Thymus (tissue), 14 donors: ENCODE results near the gene SMIM36. TPM values are rescaled to one million over a fixed set of nuclear protein-coding genes. Genes with fewer than 3 reads are reported as not detected.
A peak's percentile ranks its signal among the peaks of the same experiment; 100 is the strongest.

Experiments used
- DNase-seq, 9 donors: peaks; one replicate each; pipeline ENCODE4 v3.0.0-alpha.2; 2013; ENCODE audit warnings: low spot score in 9 of 9, low read depth in 6 of 9, missing footprints in 1 of 9
- H3K27ac ChIP-seq, 2 donors: one replicate each; pipeline ENCODE4 v1.5.1; 2013; ENCODE audit warnings: control low read depth in 1 of 2, low read depth in 1 of 2, low read length in 1 of 2, mild to moderate bottlenecking in 1 of 2, moderate library complexity in 1 of 2
- H3K27me3 ChIP-seq, 2 donors: one replicate each; pipeline ENCODE4 v1.5.1; 2013; ENCODE audit warnings: low read length in 1 of 2; ENCODE audit not compliant: control insufficient read depth in 2 of 2, insufficient read depth in 1 of 2
- H3K36me3 ChIP-seq, 2 donors: one replicate each; pipeline ENCODE4 v1.5.1; 2013; ENCODE audit warnings: low read length in 1 of 2, mild to moderate bottlenecking in 1 of 2, moderate library complexity in 1 of 2; ENCODE audit not compliant: control insufficient read depth in 2 of 2, insufficient read depth in 2 of 2
- H3K4me1 ChIP-seq, 2 donors: one replicate each; pipeline ENCODE4 v1.5.1; 2013; ENCODE audit warnings: low read length in 2 of 2; ENCODE audit not compliant: control insufficient read depth in 2 of 2, insufficient read depth in 2 of 2
- H3K4me3 ChIP-seq, 2 donors: one replicate each; pipeline ENCODE4 v1.5.1; 2013; ENCODE audit warnings: low read length in 2 of 2, control low read depth in 1 of 2, mild to moderate bottlenecking in 1 of 2
- H3K9me3 ChIP-seq, 2 donors: one replicate each; pipeline ENCODE4 v1.5.1; 2013; ENCODE audit warnings: low read length in 1 of 2, mild to moderate bottlenecking in 1 of 2; ENCODE audit not compliant: control insufficient read depth in 2 of 2, insufficient read depth in 1 of 2
- WGBS: extraction: QIAGEN DNeasy Blood & Tissue Kit; methylation state at CpG from one replicate; pipeline ENCODE4 v1.1.7; 2013; 5-methylcytosine and 5-hydroxymethylcytosine counted together
- long read RNA-seq, 10 donors: transcript quantifications; one replicate each; lab custom pipeline, GENCODE V29; 2026
- polyA plus RNA-seq: library from polyadenylated mRNA; stranded (reverse); fragments of 200-250 nt; gene quantifications from one replicate; pipeline ENCODE4 v1.2.3, GENCODE V29; 2013
- total RNA-seq: library from RNA; stranded (reverse); fragments of 120-200 nt; gene quantifications from one replicate; pipeline ENCODE4 v1.2.4, GENCODE V29; 2013
- donor health status: healthy.

SMIM36 gene
- total RNA-seq (not detected), polyA plus RNA-seq (not detected)
- long read RNA-seq, donor 1: 0 reads
- long read RNA-seq, donor 2: 0 reads
- long read RNA-seq, donor 3: 0 reads
- long read RNA-seq, donor 4: 0 reads
- long read RNA-seq, donor 5: 0 reads
- long read RNA-seq, donor 6: 0 reads
- long read RNA-seq, donor 7: 0 reads
- long read RNA-seq, donor 8: 0 reads
- long read RNA-seq, donor 9: 0 reads
- long read RNA-seq, donor 10: 0 reads

- Histone ChIP-seq H3K4me3 (no peak within 1 kb of the TSS), H3K4me1 (no peaks in the 10 kb centered on the region), H3K36me3 (no peaks in the 10 kb centered on the region), H3K9me3 (no peaks in the 10 kb centered on the region), H3K27me3 (no peaks in the 10 kb centered on the region), H3K27ac (no peak within 1 kb of the TSS)
- 97% methylated on average over 18 of the region's 18 CpGs for WGBS
- no peak for DNase-seq
These were observed at the start of gene SMIM36 for GRCh38 chr17:55510986-55511721. Gene SMIM36 (minus strand): TSS chr17:55511452.

- Histone ChIP-seq H3K4me1 (no peaks in the 10 kb centered on the region), H3K36me3 (no peaks in the 10 kb centered on the region), H3K9me3 (no peaks in the 10 kb centered on the region), H3K27me3 (no peaks in the 10 kb centered on the region), H3K4me3 (no peak overlapping the region), H3K27ac (no peak overlapping the region)
- DNase-seq: no peak
- 93% methylated on average over 8 of the region's 8 CpGs for WGBS
These were observed 44.5 kb upstream of the SMIM36 start for GRCh38 chr17:55555772-55556171.

GRCh38 chr17:55549140-55549539, 37.9 kb upstream of the SMIM36 start:
- Histone ChIP-seq H3K4me1 (no peaks in the 10 kb centered on the region), H3K9me3 (no peaks in the 10 kb centered on the region), H3K4me3 (no peak overlapping the region), H3K36me3 (no peaks in the 10 kb centered on the region), H3K27ac (no peak overlapping the region), H3K27me3 (no peaks in the 10 kb centered on the region)
- peak in 1 of 9 donors; percentile 7 for DNase-seq
- 74% methylated on average over 2 of the region's 2 CpGs for WGBS

- WGBS: 100% methylated on average over 1 of the region's 1 CpG
- no peaks in the 10 kb centered on the region for H3K9me3 ChIP-seq
These were observed 35.9 kb upstream of the SMIM36 start for GRCh38 chr17:55546991-55547664.

GRCh38 chr17:55546481-55546880, 35.2 kb upstream of the SMIM36 start:
- Histone ChIP-seq H3K27me3 (no peaks in the 10 kb centered on the region), H3K36me3 (no peaks in the 10 kb centered on the region), H3K4me1 (no peaks in the 10 kb centered on the region), H3K27ac (no peak overlapping the region), H3K9me3 (no peaks in the 10 kb centered on the region), H3K4me3 (no peak overlapping the region)
- no peak for DNase-seq
- WGBS: 99% methylated on average over 2 of the region's 2 CpGs

More at GRCh38 chr17:55546991-55547664, 35.9 kb upstream of the SMIM36 start:
- no peak overlapping the region for H3K27ac ChIP-seq
- H3K36me3 ChIP-seq: no peaks in the 10 kb centered on the region
- no peaks in the 10 kb centered on the region for H3K27me3 ChIP-seq
- DNase-seq: no peak
- H3K4me3 ChIP-seq: no peak overlapping the region
- H3K4me1 ChIP-seq: no peaks in the 10 kb centered on the region

GRCh38 chr17:55545806-55546205, 34.6 kb upstream of the SMIM36 start:
- H3K4me1 ChIP-seq: no peaks in the 10 kb centered on the region
- no peak for DNase-seq
- no peaks in the 10 kb centered on the region for H3K9me3 ChIP-seq
- H3K27ac ChIP-seq: no peak overlapping the region
- H3K36me3 ChIP-seq: no peaks in the 10 kb centered on the region
- H3K27me3 ChIP-seq: no peaks in the 10 kb centered on the region
- WGBS: 91% methylated on average over 6 of the region's 6 CpGs
- no peak overlapping the region for H3K4me3 ChIP-seq

- no peak for DNase-seq
- no peaks in the 10 kb centered on the region for H3K36me3 ChIP-seq
- no peaks in the 10 kb centered on the region for H3K4me1 ChIP-seq
- no peaks in the 10 kb centered on the region for H3K9me3 ChIP-seq
- no peak overlapping the region for H3K4me3 ChIP-seq
- no peak overlapping the region for H3K27ac ChIP-seq
- H3K27me3 ChIP-seq: no peaks in the 10 kb centered on the region
These were observed 32.5 kb upstream of the SMIM36 start for GRCh38 chr17:55543709-55544108.

GRCh38 chr17:55540414-55541091, 29.3 kb upstream of the SMIM36 start:
- no peaks in the 10 kb centered on the region for H3K27me3 ChIP-seq
- no peak overlapping the region for H3K4me3 ChIP-seq
- H3K9me3 ChIP-seq: no peaks in the 10 kb centered on the region
- no peak for DNase-seq
- 73% methylated on average over 4 of the region's 4 CpGs for WGBS
- no peaks in the 10 kb centered on the region for H3K36me3 ChIP-seq
- H3K27ac ChIP-seq: no peak overlapping the region
- no peaks in the 10 kb centered on the region for H3K4me1 ChIP-seq

GRCh38 chr17:55536205-55536604, 25.0 kb upstream of the SMIM36 start:
- Histone ChIP-seq H3K4me3 (no peak overlapping the region), H3K27me3 (no peaks in the 10 kb centered on the region), H3K4me1 (no peaks in the 10 kb centered on the region), H3K9me3 (no peaks in the 10 kb centered on the region), H3K27ac (no peak overlapping the region), H3K36me3 (no peaks in the 10 kb centered on the region)
- WGBS: 89% methylated on average over 1 of the region's 1 CpG
- DNase-seq: no peak
